DOHH2 (cell line): ENCODE results near the gene CHD3.

Source experiments
- CTCF ChIP-seq: fragments of 200-600 bp; sonication (generic); IDR thresholded peaks from one replicate; pipeline ENCODE4 v1.5.1; 2014; ENCODE audit warnings: antibody characterized with exemption, mild to moderate bottlenecking, low read depth, low read length; ENCODE audit not compliant: poor library complexity, severe bottlenecking
- EZH2phosphoT487 ChIP-seq: fragments of 200-600 bp; sonication (generic); IDR thresholded peaks from 2 replicates; pipeline ENCODE4 v1.6.1; 2017; ENCODE audit warnings: borderline replicate concordance, mild to moderate bottlenecking, antibody characterized with exemption, low read length, moderate library complexity, mixed read lengths

GRCh38 chr17:7903154-7904103 is 14.8 kb downstream of the CHD3 start:
- TF ChIP-seq CTCF (no peak), EZH2phosphoT487 (no peak)
